ENCODE results near the gene ZNF133. TPM values are rescaled to one million over a fixed set of nuclear protein-coding genes. Genes with fewer than 3 reads are reported as not detected.

ZNF133 gene
- total and polyA plus RNA-seq, 2 of the 13 experiments (the other 11 are each of a cell fraction or from before 2014, with no cell fraction given): 23.5 to 26.7 TPM

- Histone ChIP-seq H2AFZ (ENCODE audit: low read length) (no peak overlapping the region), H3K36me3 (replicated peaks in 1 of 2; ENCODE audit: control insufficient read depth in 1 of 2, insufficient read depth in 2 of 2, low read length in 2 of 2) (no peaks in the 10 kb centered on the region), H3K79me2 (ENCODE audit: insufficient read depth, low read length) (no peaks in the 10 kb centered on the region), H3K27ac (ENCODE audit: extremely low read length, insufficient read depth, low read length) (no peak overlapping the region), H3K27me3 (ENCODE audit: control insufficient read depth in 1 of 2, insufficient read depth in 2 of 2, low read length in 2 of 2) (peaks cover 0 to 14% of the 10 kb centered on the region in 2 experiments; a peak in 1 of 5 replicates), H3K9me3 (ENCODE audit: low read length) (peaks cover 4% of the 10 kb centered on the region), H3K4me2 (ENCODE audit: low read depth, low read length) (no peak overlapping the region), H4K20me1 (ENCODE audit: insufficient read depth, low read length) (no peaks in the 10 kb centered on the region), H3K4me1 (ENCODE audit: insufficient read depth, low read length) (no peaks in the 10 kb centered on the region), H3K9ac (ENCODE audit: insufficient read depth, low read depth, low read length) (no peak overlapping the region), H3K4me3 (replicated peaks in 1 of 3; ENCODE audit: insufficient read depth in 1 of 3, low read depth in 2 of 3, low read length in 3 of 3) (no peak overlapping the region)
- intact Hi-C loops (cut with micrococcal nuclease; ENCODE audit: unreplicated experiment) (loop anchor here (5.0 to 10.0 kb wide), 3 partner anchors 137 to 314 kb away; partner anchors contain the start of genes MGME1 and SNX5), in situ Hi-C loops (cut with HindIII; ENCODE audit: extremely low pct_ligation_motif_present, low pct_unique_long_range_greater_than_20kb) (loop anchor here (25.0 kb wide), 1 partner anchor 767 kb away; no protein-coding TSS in a partner anchor)
- 30% methylated on average over 2 of the region's 2 CpGs for WGBS (ENCODE audit: low lambda C conversion rate)
- POLR2A ChIA-PET: interaction anchor here (1.1 kb wide), 1 partner anchor 10 kb away, joined by 3 read pairs; no protein-coding TSS in a partner anchor
- no TSS peak for BruUV-seq (replicated peaks)
- TF ChIP-seq GPN1 (CRISPR knock-in tag; IDR thresholded peaks at IDR 0.05; ENCODE audit: borderline replicate concordance): no peak
- TF ChIP-seq, protein P1, sequence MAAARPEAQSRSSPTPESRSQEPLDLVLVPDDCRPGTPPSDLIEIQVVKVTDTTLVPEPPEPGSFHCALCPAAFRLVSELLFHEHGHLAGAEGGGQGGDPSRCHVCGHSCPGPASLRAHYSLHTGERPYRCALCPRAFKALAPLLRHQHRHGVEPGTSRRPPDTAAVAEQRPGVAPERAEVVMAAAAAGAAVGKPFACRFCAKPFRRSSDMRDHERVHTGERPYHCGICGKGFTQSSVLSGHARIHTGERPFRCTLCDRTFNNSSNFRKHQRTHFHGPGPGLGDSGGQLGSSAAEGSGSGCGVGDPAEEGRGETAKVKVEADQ (CRISPR knock-in tag; IDR thresholded peaks at IDR 0.05; ENCODE audit: borderline replicate concordance): no peak
- no peak for TF ChIP-seq ZNF331 (CRISPR knock-in tag; IDR thresholded peaks at IDR 0.05)
- no peak for TF ChIP-seq ZNF160 (CRISPR knock-in tag; IDR thresholded peaks at IDR 0.05)
- TF ChIP-seq CREB1 (IDR thresholded peaks at IDR 0.05): no peak
- TF ChIP-seq CREB1 (CRISPR knock-in tag; IDR thresholded peaks at IDR 0.05): no peak
- TF ChIP-seq MAFF (IDR thresholded peaks at IDR 0.05; ENCODE audit: low read depth, low read length): no peak
- TF ChIP-seq ZBTB7B (CRISPR knock-in tag; IDR thresholded peaks at IDR 0.05): no peak
- TF ChIP-seq PRPF4 (IDR thresholded peaks at IDR 0.05; ENCODE audit: low read depth, low read length, poor library complexity, severe bottlenecking): no peak
- TF ChIP-seq ZNF280D (CRISPR knock-in tag; IDR thresholded peaks at IDR 0.05): no peak
- TF ChIP-seq LCORL (IDR thresholded peaks at IDR 0.05): no peak
- no peak for TF ChIP-seq LCORL (CRISPR knock-in tag; IDR thresholded peaks at IDR 0.05)
- TF ChIP-seq FLYWCH1 (CRISPR knock-in tag; IDR thresholded peaks at IDR 0.05): no peak
- no peak for ATAC-seq
- CTCF ChIA-PET (ENCODE audit: low intra/inter-chr PET ratio, low total read pairs): no interaction called here
- DNase-seq (ENCODE audit: low spot score): no peak
- no peak for FAIRE-seq
These were observed 9.1 kb upstream of the ZNF133 start for GRCh38 chr20:18279242-18279641.
